Mesendoderm (in vitro differentiated cells): ENCODE data around the gene DND1.

Source experiments
- DNase-seq: peaks from one replicate; pipeline ENCODE4 v3.0.0; 2013
- H2AK5ac ChIP-seq: 2 replicates; pipeline ENCODE4 v1.6.1; 2013; ENCODE audit warnings: low read length, inconsistent platforms
- H2BK120ac ChIP-seq: 2 replicates; pipeline ENCODE4 v1.6.1; 2013; ENCODE audit warnings: low read depth, mild to moderate bottlenecking, low read length, moderate library complexity, mixed read lengths
- H2BK15ac ChIP-seq: replicated peaks from 2 replicates; pipeline ENCODE4 v1.6.1; 2013; ENCODE audit warnings: low read depth, mild to moderate bottlenecking, moderate library complexity
- H2BK5ac ChIP-seq: 2 replicates; pipeline ENCODE4 v1.6.1; 2013; ENCODE audit warnings: low read length, inconsistent platforms
- H3K18ac ChIP-seq: 2 replicates; pipeline ENCODE4 v1.6.1; 2013; ENCODE audit warnings: mild to moderate bottlenecking, low read length, mixed read lengths
- H3K23ac ChIP-seq: one replicate; pipeline ENCODE4 v1.6.1; 2013; ENCODE audit warnings: low read length
- H3K27ac ChIP-seq: 2 replicates; pipeline ENCODE4 v1.5.1; 2013; ENCODE audit warnings: low read depth, mild to moderate bottlenecking, inconsistent platforms, low read length, moderate library complexity
- H3K27me3 ChIP-seq: 2 replicates; pipeline ENCODE4 v1.6.1; 2013; ENCODE audit warnings: low read length, control low read depth, mild to moderate bottlenecking, inconsistent platforms; ENCODE audit not compliant: insufficient read depth, poor library complexity
- H3K36me3 ChIP-seq: 2 replicates; pipeline ENCODE4 v1.6.1; 2013; ENCODE audit warnings: low read length, inconsistent platforms; ENCODE audit not compliant: control insufficient read depth, insufficient read depth
- H3K4ac ChIP-seq: one replicate; pipeline ENCODE4 v1.6.1; 2013; ENCODE audit warnings: low read depth, mild to moderate bottlenecking, low read length, moderate library complexity
- H3K4me1 ChIP-seq: 2 replicates; pipeline ENCODE4 v1.6.1; 2013; ENCODE audit warnings: low read depth, low read length, inconsistent platforms; ENCODE audit not compliant: control insufficient read depth
- H3K4me2 ChIP-seq: 2 replicates; pipeline ENCODE4 v1.6.1; 2013; ENCODE audit warnings: low read length
- H3K4me3 ChIP-seq: 2 replicates; pipeline ENCODE4 v1.5.1; 2013; ENCODE audit warnings: mild to moderate bottlenecking, low read length
- H3K56ac ChIP-seq: one replicate; pipeline ENCODE4 v1.6.1; 2013; ENCODE audit warnings: low read length
- H3K79me1 ChIP-seq: 2 replicates; pipeline ENCODE4 v1.6.1; 2013; ENCODE audit warnings: low read length, inconsistent platforms
- H3K79me2 ChIP-seq: 2 replicates; pipeline ENCODE4 v1.6.1; 2013; ENCODE audit warnings: mild to moderate bottlenecking, low read length; ENCODE audit not compliant: control insufficient read depth, insufficient read depth
- H3K9ac ChIP-seq: 2 replicates; pipeline ENCODE4 v1.6.1; 2013; ENCODE audit warnings: low read length, inconsistent platforms
- H4K5ac ChIP-seq: one replicate; pipeline ENCODE4 v1.6.1; 2013; ENCODE audit warnings: low read length
- H4K8ac ChIP-seq: one replicate; pipeline ENCODE4 v1.6.1; 2013; ENCODE audit warnings: low read depth, mild to moderate bottlenecking, control low read depth, low read length, moderate library complexity
- WGBS: extraction: QIAGEN DNeasy Blood & Tissue Kit; methylation state at CpG from one replicate; pipeline ENCODE4 v1.1.7; 2013; ENCODE audit warnings: low lambda C conversion rate, missing lambda C conversion rate; ENCODE audit not compliant: insufficient coverage; ENCODE audit errors: extremely low coverage; 5-methylcytosine and 5-hydroxymethylcytosine counted together

DND1 gene

DNA sequence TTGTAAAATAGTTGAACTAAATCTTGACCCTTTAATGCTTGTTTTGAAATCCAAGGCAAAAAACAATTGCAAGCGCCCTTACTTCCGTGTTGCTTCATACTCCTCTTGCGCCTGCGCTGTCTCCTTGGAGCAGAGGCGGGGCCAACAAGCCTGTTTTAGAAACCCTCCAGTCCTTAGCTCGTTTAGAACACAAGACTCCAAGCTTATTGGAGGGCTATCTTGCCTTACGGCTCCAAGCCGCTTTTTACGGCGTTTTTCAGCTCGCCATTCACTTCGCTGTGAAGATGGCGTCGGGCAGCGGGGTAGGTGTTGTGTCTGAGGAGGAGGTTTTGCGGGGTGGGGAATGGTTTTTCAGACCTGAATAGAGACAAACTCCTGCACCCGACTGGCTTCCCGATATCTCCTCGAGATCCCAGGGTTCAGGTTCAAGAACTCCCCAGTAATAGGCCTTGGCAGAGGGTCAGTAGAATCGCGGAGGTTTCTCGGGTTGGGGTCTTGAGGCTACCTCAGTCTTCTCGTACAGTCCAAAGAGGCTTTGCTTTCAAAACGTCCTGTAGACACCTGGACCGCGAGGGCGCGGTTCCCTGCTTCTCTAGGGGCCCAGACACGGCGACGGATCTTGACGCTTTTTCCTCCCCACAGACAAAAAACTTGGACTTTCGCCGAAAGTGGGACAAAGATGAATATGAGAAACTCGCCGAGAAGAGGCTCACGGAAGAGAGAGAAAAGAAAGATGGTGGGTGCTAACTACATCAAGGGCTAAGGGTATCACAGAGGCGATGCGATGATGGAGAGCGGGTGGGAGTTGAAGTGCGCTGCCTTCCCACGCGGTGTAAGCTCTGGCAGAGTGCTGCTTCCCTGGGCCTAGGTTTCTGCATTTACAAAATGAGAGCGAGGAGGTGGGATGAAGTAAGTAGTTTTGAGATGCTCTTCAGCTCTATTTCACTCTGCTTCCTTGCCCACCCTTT is 27.1 kb upstream of the DND1 start, which contains the start of gene ZMAT2:
Gene ZMAT2 (plus strand): TSS at position 271 of the 968 bp plus-strand sequence. CDS start 14 bp downstream, at position 285.
- H3K36me3 ChIP-seq, result peaks cover 18% of the 10 kb centered on the region
- peak within 1 kb of the TSS; percentile 83 for H3K4me3 ChIP-seq
- peaks cover 7% of the 10 kb centered on the region for H3K79me1 ChIP-seq
- H3K18ac ChIP-seq, result no peak within 1 kb of the TSS
- DNase-seq, result peak; percentile 99
- no peaks in the 10 kb centered on the region for H3K27me3 ChIP-seq
- H3K56ac ChIP-seq, result peak within 1 kb of the TSS; percentile 85
- peaks cover 2% of the 10 kb centered on the region for H3K4me1 ChIP-seq
- peak within 1 kb of the TSS; percentile 88 for H3K4ac ChIP-seq
- no peak within 1 kb of the TSS for H2AK5ac ChIP-seq
- no peak within 1 kb of the TSS for H2BK5ac ChIP-seq
- no peak within 1 kb of the TSS for H4K8ac ChIP-seq
- H3K9ac ChIP-seq, result peak within 1 kb of the TSS; percentile 84
- no peak within 1 kb of the TSS for H2BK120ac ChIP-seq
- H3K23ac ChIP-seq, result no peak within 1 kb of the TSS
- H3K79me2 ChIP-seq, result peaks cover 9% of the 10 kb centered on the region
- WGBS, result no CpG with 5 or more reads among the region's 44 CpGs
- no peak within 1 kb of the TSS for H2BK15ac ChIP-seq
- H4K5ac ChIP-seq, result no peak within 1 kb of the TSS
- peak within 1 kb of the TSS; percentile 65 for H3K4me2 ChIP-seq
- no peak within 1 kb of the TSS for H3K27ac ChIP-seq

DNA sequence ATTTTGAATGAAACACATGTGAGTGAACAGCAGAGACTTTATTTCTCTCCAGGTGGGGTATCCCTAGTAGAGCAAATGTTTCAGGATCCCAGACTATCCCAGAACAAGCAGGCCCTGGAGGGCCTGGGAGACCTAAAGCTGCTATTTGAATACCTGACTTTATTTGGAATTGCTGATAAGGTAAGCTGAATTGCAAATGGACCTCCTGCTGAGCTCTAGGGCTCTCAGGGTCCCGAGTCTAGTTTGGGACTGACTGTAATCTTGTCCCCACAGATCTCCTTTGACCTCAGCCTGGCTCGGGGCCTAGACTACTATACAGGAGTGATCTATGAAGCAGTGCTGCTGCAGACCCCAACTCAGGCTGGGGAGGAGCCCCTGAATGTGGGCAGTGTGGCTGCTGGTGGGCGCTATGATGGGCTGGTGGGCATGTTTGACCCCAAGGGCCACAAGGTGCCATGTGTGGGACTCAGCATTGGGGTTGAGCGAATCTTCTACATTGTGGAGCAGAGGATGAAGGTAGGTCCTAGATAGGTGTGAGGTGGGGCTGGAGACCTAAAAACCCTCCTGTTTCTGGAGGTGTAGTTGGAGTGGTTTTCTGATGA is 23.6 kb upstream of the DND1 start:
- H3K4me1 ChIP-seq, result peaks cover 2% of the 10 kb centered on the region
- H3K27me3 ChIP-seq, result no peaks in the 10 kb centered on the region
- peaks cover 17% of the 10 kb centered on the region for H3K36me3 ChIP-seq
- H3K56ac ChIP-seq, result peak overlapping the region; percentile 39
- no peak overlapping the region for H2BK5ac ChIP-seq
- H3K4me3 ChIP-seq, result no peak overlapping the region
- no peak overlapping the region for H3K23ac ChIP-seq
- H3K4me2 ChIP-seq, result no peak overlapping the region
- no peak overlapping the region for H3K9ac ChIP-seq
- H3K18ac ChIP-seq, result no peak overlapping the region
- no peak overlapping the region for H2BK15ac ChIP-seq
- H3K27ac ChIP-seq, result no peak overlapping the region
- peaks cover 25% of the 10 kb centered on the region for H3K79me2 ChIP-seq
- H3K4ac ChIP-seq, result no peak overlapping the region
- H2BK120ac ChIP-seq, result no peak overlapping the region
- peak; percentile 76 for DNase-seq
- no CpG with 5 or more reads among the region's 4 CpGs for WGBS
- H4K5ac ChIP-seq, result no peak overlapping the region
- peaks cover 13% of the 10 kb centered on the region for H3K79me1 ChIP-seq
- H2AK5ac ChIP-seq, result no peak overlapping the region
- no peak overlapping the region for H4K8ac ChIP-seq

DNA sequence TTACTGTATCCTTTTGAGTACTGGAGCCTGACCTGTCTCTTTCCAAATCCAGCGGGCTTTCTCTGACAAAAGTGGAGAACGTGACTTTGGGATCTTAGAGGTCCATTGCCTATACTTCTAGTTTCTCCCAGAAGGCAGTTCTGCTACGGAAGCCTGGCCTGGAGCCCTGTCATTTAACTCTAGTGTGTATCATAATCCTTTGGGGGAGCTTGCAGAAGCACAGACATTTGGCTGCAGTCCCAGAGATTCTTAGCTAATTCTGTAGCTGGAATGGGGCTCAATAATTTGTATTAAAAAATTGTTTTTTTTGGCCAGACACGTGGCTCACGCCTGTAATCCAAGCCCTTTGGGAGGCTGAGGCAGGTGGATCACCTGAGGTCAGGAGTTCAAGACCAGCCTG is 20.9 kb upstream of the DND1 start:
- Histone ChIP-seq H3K18ac (no peak overlapping the region), H3K4me2 (no peak overlapping the region), H3K36me3 (peaks cover 17% of the 10 kb centered on the region), H3K56ac (no peak overlapping the region), H3K27me3 (no peaks in the 10 kb centered on the region), H3K4ac (no peak overlapping the region), H3K23ac (no peak overlapping the region), H2BK5ac (no peak overlapping the region), H3K79me1 (peaks cover 16% of the 10 kb centered on the region), H3K4me3 (no peak overlapping the region), H3K79me2 (peaks cover 26% of the 10 kb centered on the region), H2BK120ac (no peak overlapping the region), H4K8ac (no peak overlapping the region), H3K4me1 (peaks cover 4% of the 10 kb centered on the region), H2AK5ac (no peak overlapping the region), H3K9ac (no peak overlapping the region), H3K27ac (no peak overlapping the region), H4K5ac (no peak overlapping the region), H2BK15ac (no peak overlapping the region)
- no peak for DNase-seq
- WGBS, result no CpG with 5 or more reads among the region's 5 CpGs

DNA sequence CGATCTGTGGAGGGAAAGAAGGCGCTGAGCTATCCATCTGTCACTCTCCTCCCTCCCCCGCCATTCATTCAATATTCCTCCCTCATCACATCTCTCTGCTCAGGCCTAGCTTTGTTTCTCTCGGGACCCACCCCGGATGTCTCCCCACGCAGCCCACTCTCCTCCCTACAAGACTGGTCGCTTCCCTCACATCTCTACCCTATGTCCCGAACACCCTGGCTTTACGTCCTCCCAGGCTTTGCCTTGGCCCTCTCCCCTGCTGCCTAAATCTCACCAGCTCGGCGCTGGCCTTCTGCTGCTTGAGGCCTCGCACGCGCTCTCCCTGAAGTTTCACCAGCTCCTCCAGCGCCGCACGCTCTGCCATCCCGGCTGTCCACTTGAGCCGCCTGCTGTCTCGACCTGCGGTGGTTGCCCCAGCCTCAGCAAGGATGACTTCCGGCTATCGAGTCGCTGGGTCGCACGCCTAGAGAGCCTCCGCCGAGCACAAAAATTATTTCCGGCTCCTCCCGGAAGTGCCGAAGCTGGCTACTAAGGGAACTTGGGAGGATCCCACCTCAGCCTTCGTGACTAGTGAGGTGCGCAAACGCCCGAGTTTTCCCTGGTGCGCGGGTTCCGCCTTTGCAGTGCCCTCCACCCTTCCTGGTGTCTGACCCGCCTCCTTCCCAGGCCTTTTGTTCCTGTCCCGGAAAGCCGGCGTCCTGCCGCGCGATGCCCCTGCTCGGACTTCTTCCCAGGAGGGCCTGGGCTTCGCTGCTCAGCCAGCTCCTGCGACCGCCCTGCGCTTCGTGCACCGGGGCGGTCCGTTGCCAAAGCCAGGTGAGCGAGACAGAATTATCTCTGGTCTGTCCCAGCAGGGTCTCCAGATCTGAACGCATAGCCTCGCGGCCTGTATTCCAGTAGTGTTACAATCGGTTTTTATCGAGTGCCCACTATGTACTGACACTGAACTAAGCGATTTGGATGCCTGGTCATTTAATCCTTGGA is 17.9 kb upstream of the DND1 start, which contains the start of the genes HARS1 and HARS2:
Gene HARS1 (minus strand): TSS at position 430 of the 984 bp plus-strand sequence. CDS start 66 bp downstream, at position 364.
Gene HARS2 (plus strand): TSS at position 515 of the 984 bp plus-strand sequence. CDS start 194 bp downstream, at position 709.
- peak within 1 kb of the TSS; percentile 41 for H3K18ac ChIP-seq
- peak within 1 kb of the TSS; percentile 99 for H3K4me3 ChIP-seq
- H2BK120ac ChIP-seq, result no peak within 1 kb of the TSS
- peaks cover 26% of the 10 kb centered on the region for H3K79me2 ChIP-seq
- WGBS, result no CpG with 5 or more reads among the region's 61 CpGs
- no peak within 1 kb of the TSS for H4K8ac ChIP-seq
- peak within 1 kb of the TSS; percentile 99 for H3K56ac ChIP-seq
- peak within 1 kb of the TSS; percentile 77 for H3K27ac ChIP-seq
- no peak within 1 kb of the TSS for H4K5ac ChIP-seq
- peak within 1 kb of the TSS; percentile 98 for H3K9ac ChIP-seq
- H3K79me1 ChIP-seq, result peaks cover 17% of the 10 kb centered on the region
- no peak within 1 kb of the TSS for H2BK15ac ChIP-seq
- H2AK5ac ChIP-seq, result no peak within 1 kb of the TSS
- H2BK5ac ChIP-seq, result peak within 1 kb of the TSS; percentile 66
- H3K36me3 ChIP-seq, result peaks cover 9% of the 10 kb centered on the region
- peak within 1 kb of the TSS; percentile 98 for H3K23ac ChIP-seq
- H3K4me2 ChIP-seq, result peak within 1 kb of the TSS; percentile 89
- H3K27me3 ChIP-seq, result no peaks in the 10 kb centered on the region
- H3K4me1 ChIP-seq, result peaks cover 2% of the 10 kb centered on the region
- peak within 1 kb of the TSS; percentile 82 for H3K4ac ChIP-seq
- peak; percentile 99 for DNase-seq

DNA sequence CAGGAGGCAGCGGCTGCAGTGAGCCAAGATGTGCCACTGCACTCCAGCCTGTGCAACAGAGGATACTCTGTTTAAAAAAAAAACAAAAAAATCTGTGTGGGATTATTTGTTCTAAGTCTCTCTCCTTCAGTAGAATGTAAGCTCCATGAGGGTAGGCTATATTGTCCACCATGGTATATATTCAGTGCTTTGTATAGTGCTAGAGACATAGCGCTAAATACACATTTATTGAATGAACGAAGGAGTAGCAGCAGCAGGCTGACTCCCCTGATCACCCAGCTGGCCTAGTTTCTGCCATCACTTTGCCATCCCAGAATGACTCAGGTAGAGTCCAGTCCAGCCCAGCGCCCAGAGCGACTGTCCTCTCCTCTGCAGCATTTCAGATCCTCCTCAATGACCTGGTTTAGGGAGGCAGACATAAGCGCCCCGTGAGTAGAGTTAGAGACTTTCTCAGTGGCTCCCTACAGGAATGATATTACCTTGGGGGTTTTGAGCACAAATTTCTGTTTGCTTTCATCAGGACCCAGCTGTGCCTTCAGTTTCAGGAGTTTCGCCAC is 17.1 kb upstream of the DND1 start:
- Histone ChIP-seq H3K27ac (no peak overlapping the region), H4K5ac (no peak overlapping the region), H3K4me1 (peaks cover 2% of the 10 kb centered on the region), H3K79me2 (peaks cover 26% of the 10 kb centered on the region), H3K18ac (no peak overlapping the region), H3K27me3 (no peaks in the 10 kb centered on the region), H3K23ac (no peak overlapping the region), H4K8ac (no peak overlapping the region), H3K36me3 (peaks cover 7% of the 10 kb centered on the region), H2BK5ac (no peak overlapping the region), H3K56ac (peak overlapping the region; percentile 99), H2BK120ac (no peak overlapping the region), H3K4me2 (peak overlapping the region; percentile 89), H3K4ac (no peak overlapping the region), H3K4me3 (peak overlapping the region; percentile 99), H3K9ac (peak overlapping the region; percentile 98), H2BK15ac (no peak overlapping the region), H2AK5ac (no peak overlapping the region), H3K79me1 (peaks cover 16% of the 10 kb centered on the region)
- no CpG with 5 or more reads among the region's 8 CpGs for WGBS
- no peak for DNase-seq
